HG03432 (cell line): Measurements from ENCODE around the gene ELF4.

Source experiments
- ATAC-seq: cut with Tn5 transposase; IDR thresholded peaks from one replicate; pipeline ENCODE4 v1.9.1; 2021; ENCODE audit warnings: mild to moderate bottlenecking, moderate library complexity; ENCODE audit not compliant: unreplicated experiment

Gene ELF4

DNA sequence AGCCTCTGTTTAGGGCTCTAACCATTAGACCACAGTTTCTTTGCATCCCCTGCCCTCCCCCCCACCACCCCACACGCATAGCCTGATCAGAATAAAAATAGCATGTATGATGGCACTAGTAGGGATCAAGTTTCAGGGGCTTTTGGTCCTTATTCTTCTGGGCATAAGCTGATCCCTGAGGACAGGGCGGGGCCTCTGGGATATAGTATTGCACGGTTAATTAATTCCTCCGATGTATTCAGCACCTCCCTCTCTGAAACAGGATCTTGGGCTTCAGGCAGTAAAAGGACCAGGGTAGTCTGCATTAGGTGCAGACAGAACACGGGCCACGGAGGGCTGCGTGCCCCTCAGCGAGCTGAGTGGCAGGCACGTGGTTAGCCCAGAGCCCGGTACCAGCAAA lies 57.1 kb downstream of the ELF4 start:
- ATAC-seq, result no peak

GRCh38 chrX:130051176-130051845 lies 59.0 kb downstream of the ELF4 start:
- ATAC-seq, result no peak

DNA sequence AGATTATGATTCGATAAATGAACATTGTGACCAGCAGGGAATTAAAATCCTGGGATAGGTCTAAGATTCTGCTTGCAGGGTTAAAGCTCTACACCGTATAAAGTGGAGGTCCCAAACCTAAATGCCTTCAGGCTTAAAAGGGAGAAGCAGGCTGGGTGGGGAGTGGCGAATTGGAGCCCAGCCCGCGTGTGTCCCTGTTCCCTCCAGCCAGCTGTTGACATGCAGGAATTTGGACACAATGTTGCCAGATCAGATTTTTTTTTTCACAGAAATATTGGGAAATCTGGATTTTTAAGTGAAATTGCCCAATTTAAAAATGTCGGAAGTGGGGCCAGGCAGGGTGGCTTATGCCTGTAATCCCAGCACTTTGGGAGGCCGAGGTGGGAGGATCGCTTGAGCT lies 60.5 kb downstream of the ELF4 start:
- ATAC-seq, result no peak

- ATAC-seq, result no peak
These were observed 61.5 kb downstream of the ELF4 start for GRCh38 chrX:130048686-130049222.

GRCh38 chrX:130047416-130047815 lies 62.9 kb downstream of the ELF4 start:
- ATAC-seq, result no peak

- ATAC-seq, result no peak
These were observed 70.5 kb downstream of the ELF4 start for GRCh38 chrX:130039847-130040246.

GRCh38 chrX:130034178-130034577 lies 76.1 kb downstream of the ELF4 start:
- ATAC-seq, result no peak

- no peak for ATAC-seq
These were observed 77.7 kb downstream of the ELF4 start for GRCh38 chrX:130032552-130032951.

DNA sequence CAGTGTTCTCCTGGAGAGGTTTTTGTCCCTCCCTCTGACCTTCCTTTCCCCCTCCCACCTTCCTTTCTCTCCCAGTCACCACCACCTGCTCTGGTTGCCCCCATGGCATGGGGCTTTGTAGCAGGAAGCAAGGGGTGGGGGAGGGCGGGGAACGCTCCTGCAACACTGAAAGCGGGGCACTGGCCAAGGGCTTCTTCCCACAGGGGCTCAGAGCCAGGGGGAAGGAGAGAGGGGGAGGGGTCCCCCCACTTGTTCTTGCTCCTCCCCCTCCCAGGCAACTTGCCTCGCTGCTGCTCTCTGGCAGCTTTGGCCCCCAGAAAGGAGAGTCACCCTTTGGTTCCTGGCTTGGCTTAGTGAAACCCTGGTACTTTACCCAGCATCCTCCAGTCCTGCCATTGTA lies 79.5 kb downstream of the ELF4 start:
- ATAC-seq, result no peak

- no peak for ATAC-seq
These were observed 82.1 kb downstream of the ELF4 start for GRCh38 chrX:130028196-130028595.

- no peak for ATAC-seq
These were observed 82.7 kb downstream of the ELF4 start for GRCh38 chrX:130027569-130027968.

DNA sequence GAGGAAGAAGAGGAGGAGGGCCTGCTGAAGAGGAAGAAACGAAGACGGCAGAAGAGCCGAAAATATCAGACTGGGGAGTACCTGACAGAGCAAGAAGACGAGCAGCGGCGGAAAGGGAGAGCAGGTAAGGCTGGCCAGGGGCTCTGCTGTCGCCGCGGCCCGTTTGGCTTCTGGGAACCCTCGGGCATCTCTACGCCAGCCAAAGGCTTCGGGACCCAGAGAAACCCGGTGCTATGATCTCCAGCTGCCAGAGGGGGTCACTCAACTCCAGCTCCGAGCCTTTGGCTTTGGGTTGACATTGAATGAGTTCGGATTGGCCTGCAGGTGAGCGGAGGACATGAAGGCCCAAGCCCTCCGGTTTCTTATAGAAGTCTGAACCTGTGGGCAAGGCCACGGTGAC lies 85.0 kb downstream of the ELF4 start:
- no peak for ATAC-seq

GRCh38 chrX:130024127-130024526 lies 86.2 kb downstream of the ELF4 start:
- peak; percentile 100 for ATAC-seq

- ATAC-seq, result no peak
These were observed 89.5 kb downstream of the ELF4 start for GRCh38 chrX:130020661-130021324.

GRCh38 chrX:130018143-130018542 lies 92.2 kb downstream of the ELF4 start:
- ATAC-seq, result no peak

DNA sequence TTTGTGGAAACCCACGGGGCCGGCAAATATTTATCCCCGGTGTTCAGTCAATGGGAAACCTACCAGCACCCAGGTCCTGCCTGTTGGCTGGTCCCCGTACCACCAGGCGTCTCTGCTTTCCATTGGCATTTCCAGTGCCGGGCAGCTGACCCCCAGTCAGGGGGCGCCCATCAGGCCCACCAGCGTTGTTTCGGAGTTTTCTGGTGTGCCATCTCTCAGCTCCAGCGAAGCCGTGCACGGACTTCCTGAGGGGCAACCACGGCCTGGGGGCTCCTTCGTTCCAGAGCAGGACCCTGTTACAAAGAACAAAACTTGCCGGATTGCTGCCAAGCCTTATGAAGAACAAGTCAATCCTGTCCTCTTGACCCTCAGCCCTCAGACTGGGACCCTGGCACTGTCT lies 95.1 kb downstream of the ELF4 start:
- no peak for ATAC-seq
